A673 (cell line): ENCODE results near the gene CCDC157.

Experiments used
- CTCF ChIP-seq: fragments of 300-800, 200-600 bp; sonication (generic); conservative IDR thresholded peaks from 2 replicates; pipeline ENCODE4 v1.5.1; 2017; ENCODE audit warnings: low read depth, mild to moderate bottlenecking, antibody characterized with exemption, low read length, moderate library complexity, mixed read lengths
- EZH2 ChIP-seq: fragments of 200-600 bp; sonication (generic); IDR thresholded peaks from 2 replicates; pipeline ENCODE4 v1.6.1; 2017; ENCODE audit warnings: borderline replicate concordance, low read depth, mild to moderate bottlenecking, mixed read lengths, antibody characterized with exemption, low read length; ENCODE audit not compliant: poor library complexity, severe bottlenecking

GRCh38 chr22:30393885-30394284, 37.1 kb downstream of the CCDC157 start:
- TF ChIP-seq CTCF: no peak
- TF ChIP-seq EZH2: no peak
